Neutrophil (primary cell): ENCODE data around the gene ZBTB49.

Experiments
- H3K27ac ChIP-seq: fragments of 200-600 bp; sonication (generic); 2 replicates; pipeline ENCODE4 v1.5.1; 2016; ENCODE audit warnings: mild to moderate bottlenecking, moderate library complexity
- H3K27me3 ChIP-seq: fragments of 200-600 bp; sonication (generic); 2 replicates; pipeline ENCODE4 v1.6.0; 2016; ENCODE audit warnings: mild to moderate bottlenecking
- H3K36me3 ChIP-seq: fragments of 200-600 bp; sonication (generic); 2 replicates; pipeline ENCODE4 v1.5.1; 2017
- H3K4me1 ChIP-seq, 2 experiments: fragments of 200-600 bp in 1 of 2; sonication (generic) in 1 of 2; 1 replicate in 1 of 2; 2 replicates in 1 of 2; pipeline versions ENCODE4 v1.5.1 to v1.6.1; 2013 to 2016; ENCODE audit warnings: low read depth in 1 of 2, low read length in 1 of 2, mild to moderate bottlenecking in 1 of 2, moderate library complexity in 1 of 2; ENCODE audit not compliant: control insufficient read depth in 1 of 2, insufficient read depth in 1 of 2
- H3K4me3 ChIP-seq, 2 experiments: fragments of 200-600 bp in 1 of 2; sonication (generic) in 1 of 2; 1 replicate in 1 of 2; 2 replicates in 1 of 2; pipeline ENCODE4 v1.5.1; 2013 to 2016; ENCODE audit warnings: low read depth in 1 of 2, low read length in 1 of 2, mild to moderate bottlenecking in 1 of 2, moderate library complexity in 1 of 2
- H3K9me3 ChIP-seq: fragments of 200-600 bp; sonication (generic); 2 replicates; pipeline ENCODE4 v1.5.1; 2016
- CTCF ChIP-seq: fragments of 200-600 bp; sonication (generic); IDR thresholded peaks from 2 replicates; pipeline ENCODE4 v1.5.1; 2016; ENCODE audit warnings: antibody characterized with exemption

ZBTB49 gene

GRCh38 chr4:4269856-4270255 lies 20.2 kb upstream of the ZBTB49 start:
- Histone ChIP-seq H3K27me3 (no peaks in the 10 kb centered on the region), H3K36me3 (peaks cover 12% of the 10 kb centered on the region), H3K4me1 (no peaks in the 10 kb centered on the region), H3K4me3 (no peak overlapping the region), H3K27ac (no peak overlapping the region), H3K9me3 (no peaks in the 10 kb centered on the region)
- TF ChIP-seq CTCF, result no peak

DNA sequence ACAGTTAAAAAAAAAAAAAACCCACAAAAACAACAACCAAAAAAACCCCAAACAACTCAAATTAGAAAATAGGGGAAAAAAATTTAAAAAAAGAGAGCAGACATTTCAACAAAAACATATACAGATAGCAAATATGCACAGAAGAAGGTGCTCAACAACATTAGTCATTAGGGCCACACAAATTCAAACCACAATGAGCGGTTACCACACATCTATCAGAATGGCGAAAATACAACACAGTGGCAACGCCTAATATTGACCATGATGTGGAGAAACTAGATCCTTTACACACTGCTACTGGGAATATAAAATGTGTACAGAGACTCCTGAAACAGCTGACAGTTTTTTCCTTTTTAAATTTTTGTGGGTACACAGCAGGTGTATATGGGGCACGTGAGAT lies 19.5 kb upstream of the ZBTB49 start:
- TF ChIP-seq CTCF, result no peak
- no peaks in the 10 kb centered on the region for H3K9me3 ChIP-seq
- no peak overlapping the region for H3K4me3 ChIP-seq
- peaks cover 14% of the 10 kb centered on the region for H3K36me3 ChIP-seq
- no peaks in the 10 kb centered on the region for H3K27me3 ChIP-seq
- H3K4me1 ChIP-seq, result no peaks in the 10 kb centered on the region
- H3K27ac ChIP-seq, result no peak overlapping the region

- H3K27ac ChIP-seq, result no peak overlapping the region
- TF ChIP-seq CTCF, result no peak
- peaks cover 21% of the 10 kb centered on the region for H3K36me3 ChIP-seq
Measured at GRCh38 chr4:4271912-4272311, 18.1 kb upstream of the ZBTB49 start.

GRCh38 chr4:4274226-4274625 lies 15.8 kb upstream of the ZBTB49 start:
- Histone ChIP-seq H3K4me3 (no peak overlapping the region), H3K36me3 (peaks cover 33% of the 10 kb centered on the region), H3K27me3 (no peaks in the 10 kb centered on the region), H3K4me1 (no peaks in the 10 kb centered on the region), H3K9me3 (no peaks in the 10 kb centered on the region), H3K27ac (no peak overlapping the region)
- no peak for TF ChIP-seq CTCF

More at GRCh38 chr4:4271912-4272311, 18.1 kb upstream of the ZBTB49 start:
- H3K4me3 ChIP-seq, result no peak overlapping the region
- H3K4me1 ChIP-seq, result no peaks in the 10 kb centered on the region
- H3K27me3 ChIP-seq, result no peaks in the 10 kb centered on the region
- H3K9me3 ChIP-seq, result no peaks in the 10 kb centered on the region

GRCh38 chr4:4277531-4277930 lies 12.5 kb upstream of the ZBTB49 start:
- Histone ChIP-seq H3K27ac (no peak overlapping the region), H3K27me3 (no peaks in the 10 kb centered on the region), H3K36me3 (peaks cover 34% of the 10 kb centered on the region), H3K4me3 (no peak overlapping the region), H3K4me1 (no peaks in the 10 kb centered on the region), H3K9me3 (no peaks in the 10 kb centered on the region)
- no peak for TF ChIP-seq CTCF

DNA sequence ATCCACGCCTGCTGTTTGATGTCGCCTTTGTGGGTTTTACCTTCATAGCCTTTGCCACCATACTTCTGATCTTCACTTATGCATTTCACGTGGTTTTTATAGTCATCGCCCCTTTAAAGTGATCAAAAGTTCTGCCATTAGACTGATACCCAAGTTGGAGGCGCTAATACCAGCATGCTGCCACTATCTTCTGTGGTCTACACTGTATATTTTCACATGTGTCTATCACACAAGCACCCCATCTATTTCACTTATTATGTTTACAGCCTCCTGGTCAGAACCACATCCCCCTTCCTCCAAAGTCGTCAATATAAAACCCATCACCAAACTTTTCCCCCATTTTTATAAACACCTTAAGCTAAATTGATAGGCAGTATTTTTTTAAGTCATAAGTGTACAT lies 8.3 kb upstream of the ZBTB49 start:
- Histone ChIP-seq H3K9me3 (no peaks in the 10 kb centered on the region), H3K36me3 (peaks cover 26% of the 10 kb centered on the region)

More for the DNA sequence above, 8.3 kb upstream of the ZBTB49 start:
- Histone ChIP-seq H3K27me3 (no peaks in the 10 kb centered on the region), H3K4me1 (no peaks in the 10 kb centered on the region), H3K27ac (no peak overlapping the region), H3K4me3 (no peak overlapping the region)
- no peak for TF ChIP-seq CTCF
